Progenitor cell of endocrine pancreas (in vitro differentiated cells): Measurements from ENCODE around the gene MAPK1IP1L. TPM values are rescaled to one million over a fixed set of nuclear protein-coding genes. Genes with fewer than 3 reads are reported as not detected.

Experiments
- DNase-seq: peaks from one replicate; pipeline ENCODE4 v3.0.0; 2021; ENCODE audit warnings: low spot score; ENCODE audit not compliant: unreplicated experiment
- H3K27ac Mint-ChIP-seq: 2 replicates; pipeline ENCODE4 v1.8.0; 2021; ENCODE audit warnings: mild to moderate bottlenecking, moderate library complexity, mixed read lengths
- H3K27me3 Mint-ChIP-seq: 2 replicates; pipeline ENCODE4 v1.8.0; 2021; ENCODE audit warnings: mixed read lengths
- H3K36me3 Mint-ChIP-seq: 2 replicates; pipeline ENCODE4 v1.8.0; 2022; ENCODE audit warnings: mixed read lengths; ENCODE audit not compliant: insufficient read depth
- H3K4me1 Mint-ChIP-seq: 2 replicates; pipeline ENCODE4 v1.8.0; 2021; ENCODE audit warnings: low read depth, mixed read lengths
- H3K4me3 Mint-ChIP-seq: 2 replicates; pipeline ENCODE4 v1.8.0; 2021; ENCODE audit warnings: low read depth, mild to moderate bottlenecking, moderate library complexity, mixed read lengths
- H3K9me3 Mint-ChIP-seq: 2 replicates; pipeline ENCODE4 v1.8.0; 2021; ENCODE audit warnings: low read depth, mixed read lengths
- total RNA-seq: library from RNA; stranded (reverse); gene quantifications from 2 replicates; pipeline ENCODE4 v1.2.1, GENCODE V29; 2021
- TF ChIP-seq, protein P1 (sequence below): fragments of 200-600 bp; sonication (generic); IDR thresholded peaks from one replicate; pipeline ENCODE4 v1.5.0; 2021; ENCODE audit warnings: antibody characterized with exemption, mild to moderate bottlenecking; ENCODE audit not compliant: unreplicated experiment

Gene MAPK1IP1L
- total RNA-seq, 1 donor from 2014 or later = 140 TPM

DNA sequence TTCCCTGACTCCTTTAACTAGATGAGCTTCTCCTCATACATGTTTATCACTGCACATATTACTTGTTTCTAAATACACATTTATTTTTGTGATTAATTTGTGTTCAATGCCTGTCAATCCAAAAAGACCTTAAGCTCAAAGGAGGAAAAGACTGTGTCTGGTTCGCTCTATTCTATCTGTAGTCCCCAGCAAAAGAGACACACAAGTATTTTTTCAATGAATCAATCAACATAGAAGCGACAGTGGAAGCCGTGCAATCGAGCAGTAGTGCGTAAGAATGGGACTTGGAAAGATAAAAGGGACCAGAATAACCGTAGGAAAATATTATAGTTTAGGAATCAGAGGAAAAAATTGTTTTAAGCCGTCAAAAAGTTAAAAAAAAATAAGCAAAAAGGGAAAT is 25.5 kb upstream of the MAPK1IP1L start:
- Mint-ChIP-seq H3K27ac (peak overlapping the region; percentile 97), H3K27me3 (no peaks in the 10 kb centered on the region), H3K4me3 (peak overlapping the region; percentile 93), H3K4me1 (peaks cover 36% of the 10 kb centered on the region), H3K9me3 (no peaks in the 10 kb centered on the region), H3K36me3 (peaks cover 1% of the 10 kb centered on the region)
- TF ChIP-seq, protein P1, sequence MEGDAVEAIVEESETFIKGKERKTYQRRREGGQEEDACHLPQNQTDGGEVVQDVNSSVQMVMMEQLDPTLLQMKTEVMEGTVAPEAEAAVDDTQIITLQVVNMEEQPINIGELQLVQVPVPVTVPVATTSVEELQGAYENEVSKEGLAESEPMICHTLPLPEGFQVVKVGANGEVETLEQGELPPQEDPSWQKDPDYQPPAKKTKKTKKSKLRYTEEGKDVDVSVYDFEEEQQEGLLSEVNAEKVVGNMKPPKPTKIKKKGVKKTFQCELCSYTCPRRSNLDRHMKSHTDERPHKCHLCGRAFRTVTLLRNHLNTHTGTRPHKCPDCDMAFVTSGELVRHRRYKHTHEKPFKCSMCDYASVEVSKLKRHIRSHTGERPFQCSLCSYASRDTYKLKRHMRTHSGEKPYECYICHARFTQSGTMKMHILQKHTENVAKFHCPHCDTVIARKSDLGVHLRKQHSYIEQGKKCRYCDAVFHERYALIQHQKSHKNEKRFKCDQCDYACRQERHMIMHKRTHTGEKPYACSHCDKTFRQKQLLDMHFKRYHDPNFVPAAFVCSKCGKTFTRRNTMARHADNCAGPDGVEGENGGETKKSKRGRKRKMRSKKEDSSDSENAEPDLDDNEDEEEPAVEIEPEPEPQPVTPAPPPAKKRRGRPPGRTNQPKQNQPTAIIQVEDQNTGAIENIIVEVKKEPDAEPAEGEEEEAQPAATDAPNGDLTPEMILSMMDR = no peak
- no peak for DNase-seq

DNA sequence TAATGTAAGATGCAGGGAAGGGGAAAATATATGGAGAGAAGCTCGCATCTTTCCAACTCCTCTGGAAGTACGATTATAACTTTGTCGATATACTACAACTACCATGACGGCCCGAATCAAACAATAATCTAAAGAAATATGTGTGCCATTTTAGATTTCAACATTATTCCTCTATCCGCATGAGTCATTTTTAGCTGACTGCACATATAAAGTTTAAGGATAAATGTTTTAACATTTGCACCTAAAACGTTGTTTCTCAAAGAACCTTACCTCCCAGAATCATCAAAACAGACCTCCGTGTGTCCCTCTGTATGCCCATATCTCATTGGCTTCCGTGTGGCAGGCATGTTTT is 25.0 kb upstream of the MAPK1IP1L start:
- H3K4me1 Mint-ChIP-seq = peaks cover 41% of the 10 kb centered on the region
- H3K4me3 Mint-ChIP-seq = peak overlapping the region; percentile 93
- no peaks in the 10 kb centered on the region for H3K9me3 Mint-ChIP-seq
- no peak for DNase-seq
- TF ChIP-seq, protein P1 = no peak
- peaks cover 1% of the 10 kb centered on the region for H3K36me3 Mint-ChIP-seq
- peak overlapping the region; percentile 97 for H3K27ac Mint-ChIP-seq
- H3K27me3 Mint-ChIP-seq = no peaks in the 10 kb centered on the region

DNA sequence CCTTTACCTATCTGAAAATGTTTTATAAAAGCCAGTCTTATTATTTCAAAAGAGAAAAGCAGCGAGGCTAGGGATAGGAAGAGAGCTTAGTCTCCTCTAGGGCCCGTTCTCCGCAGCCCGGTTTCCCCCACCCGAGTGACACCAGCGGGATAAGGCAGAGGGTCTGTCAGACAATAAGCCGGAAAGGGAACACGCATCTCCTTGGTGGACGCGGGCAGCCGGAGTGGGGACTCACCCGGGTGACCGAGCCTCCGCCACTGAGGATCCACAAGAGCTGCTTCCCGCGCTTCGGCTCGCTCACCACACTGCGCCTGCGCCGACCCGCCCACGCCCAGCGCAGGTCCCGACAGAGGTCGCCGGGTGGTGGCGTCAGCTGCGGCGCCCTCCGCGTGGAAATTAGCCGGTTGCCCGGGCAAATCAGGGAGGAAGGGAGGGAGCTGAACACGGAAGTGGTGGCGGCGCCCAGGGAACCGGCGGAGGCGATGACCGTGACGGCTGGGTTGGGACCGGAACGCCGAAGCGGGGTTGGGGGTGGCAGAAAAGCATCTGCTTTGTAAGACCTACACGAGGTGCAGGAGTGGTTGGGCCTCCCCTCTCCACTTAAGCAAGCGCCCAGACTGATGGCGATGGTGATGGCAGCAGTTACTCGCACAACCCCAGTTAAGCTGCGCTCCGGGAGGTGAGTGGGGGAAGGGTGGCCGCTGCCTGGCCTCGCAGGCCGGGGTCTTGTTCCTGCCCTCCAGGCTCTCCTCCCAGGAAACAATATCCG is 24.5 kb upstream of the MAPK1IP1L start, which contains the start of the genes SOCS4 and WDHD1:
Gene SOCS4, plus strand, starts transcription at position 444 of the 769 bp plus-strand sequence. CDS start 15,806 bp downstream, outside the sequence.
Gene WDHD1, minus strand, starts transcription at position 307 of the 769 bp plus-strand sequence. CDS start 312 bp downstream, outside the sequence.
- Mint-ChIP-seq H3K27ac (peak within 1 kb of the TSS; percentile 97), H3K27me3 (no peaks in the 10 kb centered on the region), H3K9me3 (no peaks in the 10 kb centered on the region), H3K36me3 (no peaks in the 10 kb centered on the region), H3K4me1 (peaks cover 42% of the 10 kb centered on the region), H3K4me3 (peak within 1 kb of the TSS; percentile 93)
- peak; percentile 93 for DNase-seq
- TF ChIP-seq, protein P1 = peak; percentile 14

DNA sequence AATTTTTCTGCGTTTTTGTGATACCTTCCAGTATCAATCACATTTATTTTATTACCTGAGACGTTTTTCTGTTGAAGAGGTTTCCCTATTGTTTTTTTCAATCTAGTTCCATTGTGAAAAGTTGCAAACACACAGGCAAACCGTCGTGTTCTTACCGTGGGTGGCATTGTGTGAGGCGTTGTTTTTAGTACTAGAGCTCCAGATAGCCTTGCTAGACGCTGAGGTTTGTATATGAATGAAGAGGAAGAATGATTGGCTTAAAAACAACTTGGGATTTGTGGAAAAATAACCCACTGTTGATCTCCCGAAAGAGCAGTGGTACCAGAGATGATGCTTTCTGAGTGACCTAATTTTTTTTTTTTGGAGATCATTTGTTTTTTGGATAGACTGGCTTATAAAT is 23.4 kb upstream of the MAPK1IP1L start:
- TF ChIP-seq, protein P1 = no peak
- H3K4me3 Mint-ChIP-seq = peak overlapping the region; percentile 93
- no peaks in the 10 kb centered on the region for H3K27me3 Mint-ChIP-seq
- no peaks in the 10 kb centered on the region for H3K9me3 Mint-ChIP-seq
- H3K27ac Mint-ChIP-seq = peak overlapping the region; percentile 97
- no peaks in the 10 kb centered on the region for H3K36me3 Mint-ChIP-seq
- peaks cover 42% of the 10 kb centered on the region for H3K4me1 Mint-ChIP-seq
- DNase-seq = no peak

GRCh38 chr14:55028476-55028875 is 23.0 kb upstream of the MAPK1IP1L start:
- Mint-ChIP-seq H3K36me3 (no peaks in the 10 kb centered on the region), H3K27ac (peak overlapping the region; percentile 97), H3K9me3 (no peaks in the 10 kb centered on the region), H3K4me1 (peaks cover 42% of the 10 kb centered on the region), H3K27me3 (no peaks in the 10 kb centered on the region), H3K4me3 (peak overlapping the region; percentile 93)
- TF ChIP-seq, protein P1 = no peak
- no peak for DNase-seq
